K562 (cell line): ENCODE results near the gene TRIM62. TPM values are rescaled to one million over a fixed set of nuclear protein-coding genes. Genes with fewer than 3 reads are reported as not detected.

Experiments used
- ATAC-seq: fragments of 200-7000 bp; cut with Tn5 transposase; 3 replicates; pipeline ENCODE4 v1.9.1; 2020; ENCODE audit warnings: moderate library complexity
- BruUV-seq: library from RNA; stranded (reverse); fragments of 400-500 nt; replicated peaks from 2 replicates; lab custom pipeline; 2021; lab: Mats Ljungman, UMichigan
- CTCF ChIA-PET: fragments of 300-600 bp; formaldehyde crosslinking; extraction: SDS; loops from one replicate; lab custom pipeline; 2021; ENCODE audit warnings: low intra/inter-chr PET ratio; lab: Yijun Ruan, JAX
- POLR2A ChIA-PET: fragments of 300-600, 350-650 bp; sonication (Branson Sonifier 250); formaldehyde crosslinking; extraction: SDS; loops from one replicate; lab custom pipeline; 2021; ENCODE audit warnings: antibody characterized with exemption, inconsistent platforms; lab: Yijun Ruan, JAX
- DNase-seq, 4 experiments: peaks; one replicate each; pipeline versions ENCODE4 v3.0.0 to v3.0.0-alpha.2; 2011 to 2018; ENCODE audit warnings: low spot score in 3 of 4, mixed read lengths in 3 of 4; ENCODE audit errors: extremely low read depth in 1 of 4
- FAIRE-seq: peaks from 2 replicates; lab custom pipeline; 2011; peaks lifted over from hg19 to GRCh38; lab: Jason Lieb, UNC
- H2AFZ ChIP-seq: 2 replicates; pipeline ENCODE4 v1.6.0; 2011; ENCODE audit warnings: low read depth, low read length, control low read depth, inconsistent platforms
- H3K27ac ChIP-seq: fragments of 200-600 bp; 3 replicates; pipeline ENCODE4 v1.8.0; 2011; ENCODE audit warnings: low read depth, mild to moderate bottlenecking, control low read depth, inconsistent platforms, low read length, moderate library complexity, mixed read lengths; ENCODE audit errors: extremely low read depth
- H3K27me3 ChIP-seq, 2 experiments: fragments of 300-600 bp in 1 of 2; 2 replicates in 1 of 2; 3 replicates in 1 of 2; pipeline versions ENCODE4 v1.6.0 to v1.8.0; 2011; ENCODE audit warnings: inconsistent platforms in 2 of 2, low read length in 2 of 2, mild to moderate bottlenecking in 1 of 2, mixed read lengths in 1 of 2, moderate library complexity in 1 of 2; ENCODE audit not compliant: control insufficient read depth in 2 of 2, insufficient read depth in 2 of 2
- H3K36me3 ChIP-seq: fragments of 300-600 bp; 3 replicates; pipeline ENCODE4 v1.8.0; 2011; ENCODE audit warnings: mild to moderate bottlenecking, low read length, inconsistent platforms; ENCODE audit not compliant: control insufficient read depth, insufficient read depth
- H3K4me1 ChIP-seq, 2 experiments: fragments of 200-600 bp in 1 of 2; replicated peaks in 1 of 2; 2 replicates in 1 of 2; 3 replicates in 1 of 2; pipeline versions ENCODE4 v1.5.1 to v1.8.0; 2011; ENCODE audit warnings: inconsistent platforms in 2 of 2, low read length in 2 of 2, mild to moderate bottlenecking in 1 of 2, mixed read lengths in 1 of 2, moderate library complexity in 1 of 2; ENCODE audit not compliant: control insufficient read depth in 2 of 2, insufficient read depth in 2 of 2
- H3K4me2 ChIP-seq: 2 replicates; pipeline ENCODE4 v1.6.1; 2011; ENCODE audit warnings: low read length, control low read depth, inconsistent platforms, mixed read lengths; ENCODE audit not compliant: insufficient read depth
- H3K4me3 ChIP-seq: fragments of 200-600 bp; sonication (generic), shearing (Covaris generic); 2 replicates; pipeline ENCODE4 v1.5.1; 2016; ENCODE audit warnings: control low read depth, inconsistent platforms
- H3K79me2 ChIP-seq: fragments of 200-600 bp; 3 replicates; pipeline ENCODE4 v1.8.0; 2011; ENCODE audit warnings: low read length, inconsistent platforms; ENCODE audit not compliant: control insufficient read depth, insufficient read depth
- H3K9ac ChIP-seq, 2 experiments: 2 replicates each; pipeline versions ENCODE4 v1.6.0 to v1.6.1; 2011; ENCODE audit warnings: low read depth in 2 of 2, low read length in 2 of 2, control low read depth in 1 of 2, inconsistent platforms in 1 of 2, mild to moderate bottlenecking in 1 of 2, mixed read lengths in 1 of 2; ENCODE audit not compliant: insufficient read depth in 1 of 2
- H3K9me1 ChIP-seq: one replicate; pipeline ENCODE4 v1.6.0; 2011; ENCODE audit warnings: inconsistent platforms, mild to moderate bottlenecking, low read length, moderate library complexity; ENCODE audit not compliant: control insufficient read depth, insufficient read depth
- H3K9me3 ChIP-seq: replicated peaks from 2 replicates; pipeline ENCODE4 v1.5.1; 2011; ENCODE audit warnings: low read depth, low read length, inconsistent platforms; ENCODE audit not compliant: control insufficient read depth, insufficient read depth
- H4K20me1 ChIP-seq: replicated peaks from 2 replicates; pipeline ENCODE4 v1.6.1; 2011; ENCODE audit warnings: low read length, inconsistent platforms, mixed read lengths; ENCODE audit not compliant: control insufficient read depth, insufficient read depth
- ATF4 ChIP-seq: fragments of 450-650 bp; formaldehyde crosslinking; IDR thresholded peaks from 2 replicates; pipeline ENCODE4 v1.4.0; 2022; ENCODE audit warnings: mild to moderate bottlenecking, moderate library complexity
- ATF6 ChIP-seq: sonication (generic); formaldehyde crosslinking; IDR thresholded peaks from 2 replicates; pipeline ENCODE4 v1.4.0; 2020; ENCODE audit warnings: mild to moderate bottlenecking, missing genetic modification reagents
- BMI1 ChIP-seq: fragments of 150-350 bp; IDR thresholded peaks from 2 replicates; pipeline ENCODE4 v1.6.1; 2014; ENCODE audit warnings: low read length
- BRD4 ChIP-seq: fragments of 200-600 bp; sonication (generic); IDR thresholded peaks from 2 replicates; pipeline ENCODE4 v1.6.1; 2017; ENCODE audit warnings: inconsistent platforms
- BRF1 ChIP-seq: IDR thresholded peaks from 3 replicates; pipeline ENCODE4 v1.6.1; 2011; ENCODE audit warnings: borderline replicate concordance, mild to moderate bottlenecking; ENCODE audit not compliant: insufficient read length; ENCODE audit errors: extremely low read depth
- DMBX1 ChIP-seq: fragments of 250-450 bp; sonication (Bioruptor Pico); IDR thresholded peaks from 2 replicates; pipeline ENCODE4 v1.8.0; 2022; ENCODE audit warnings: inconsistent platforms, mild to moderate bottlenecking, moderate library complexity, borderline replicate concordance
- GATA2 ChIP-seq: sonication (generic); formaldehyde crosslinking; IDR thresholded peaks from 2 replicates; pipeline ENCODE4 v1.4.0; 2020; ENCODE audit warnings: mild to moderate bottlenecking, missing genetic modification reagents
- HCFC1 ChIP-seq: IDR thresholded peaks from 2 replicates; pipeline ENCODE4 v1.6.1; 2012; ENCODE audit warnings: low read depth, low read length, improper control_type of control experiment
- POLR3A ChIP-seq: IDR thresholded peaks from 2 replicates; pipeline ENCODE4 v1.6.1; 2011; ENCODE audit warnings: borderline replicate concordance, mild to moderate bottlenecking, moderate library complexity; ENCODE audit not compliant: insufficient read length, insufficient read depth; ENCODE audit errors: extremely low read depth
- SETDB1 ChIP-seq: IDR thresholded peaks from one replicate; pipeline ENCODE4 v1.6.1; 2012; ENCODE audit warnings: low read length, control low read depth, inconsistent platforms
- SP2 ChIP-seq: IDR thresholded peaks from 2 replicates; pipeline ENCODE4 v1.6.1; 2011; ENCODE audit warnings: mild to moderate bottlenecking, low read depth, low read length, moderate library complexity; ENCODE audit not compliant: poor library complexity, severe bottlenecking; ENCODE audit errors: extremely low read depth
- STAG1 ChIP-seq: sonication (generic); formaldehyde crosslinking; IDR thresholded peaks from 2 replicates; pipeline ENCODE4 v1.5.0; 2020; ENCODE audit warnings: missing genetic modification reagents, borderline replicate concordance
- ZNF347 ChIP-seq: fragments of 450-650 bp; formaldehyde crosslinking; IDR thresholded peaks from 2 replicates; pipeline ENCODE4 v1.4.0; 2020; ENCODE audit warnings: low read depth, mild to moderate bottlenecking, moderate library complexity
- WGBS: fragments of 100-300 bp; shearing (Covaris generic); methylation state at CpG from one replicate; pipeline ENCODE4 v1.1.6; 2016; ENCODE audit warnings: low coverage, mixed read lengths; ENCODE audit not compliant: insufficient coverage; ENCODE audit errors: missing lambda C conversion rate; 5-methylcytosine and 5-hydroxymethylcytosine counted together
- in situ Hi-C: fragments of 300-500 bp; cut with MboI; formaldehyde crosslinking; loops from 4 replicates; pipeline ENCODE4 v1.15.0; 2018; ENCODE audit warnings: inconsistent platforms, mixed read lengths
- intact Hi-C: fragments of 100-400 bp; cut with micrococcal nuclease; formaldehyde crosslinking; loops from 2 replicates; pipeline ENCODE4 v1.14.2; 2022
- polyA plus RNA-seq, 8 experiments: library from polyadenylated mRNA; depleted of rRNA in 4 of 8; stranded (reverse) in 5 of 8; unstranded in 3 of 8; fragments of >200 nt; fragmentation: Nextera tagmentation in 2 of 8; fragmentation: Illumina TruSeq in 1 of 8; extraction: Ambion mirVana in 2 of 8; extraction: Trizol in 1 of 8; gene quantifications; 2 replicates each; pipeline versions ENCODE4 v1.2.1 to v1.2.3, GENCODE V29; 2011 to 2014; ENCODE audit warnings: inconsistent platforms in 1 of 8, missing spikeins in 1 of 8
- total RNA-seq, 7 experiments: library from RNA; depleted of rRNA in 6 of 7; stranded (reverse); fragments of >200 nt in 6 of 7; fragmentation: Illumina TruSeq in 2 of 7; extraction: Trizol in 2 of 7; gene quantifications; 2 replicates each; pipeline versions ENCODE4 v1.2.1 to v1.2.3, GENCODE V29; 2011 to 2021; ENCODE audit warnings: low replicate concordance in 1 of 7
- TF ChIP-seq, protein P1 (sequence below): fragments of 450-650 bp; conservative IDR thresholded peaks from 2 replicates; pipeline ENCODE4 v1.6.1; 2016; ENCODE audit warnings: missing genetic modification characterization, low read depth, mild to moderate bottlenecking, control low read depth, missing compliant biosample characterization
- TF ChIP-seq, protein P2 (sequence below): sonication (generic); formaldehyde crosslinking; IDR thresholded peaks from 2 replicates; pipeline ENCODE4 v1.8.1; 2022; ENCODE audit warnings: missing genetic modification reagents

TRIM62 gene
- total and polyA plus RNA-seq, 9 of the 15 experiments (the other 6 are each of a cell fraction or from before 2014, with no cell fraction given): 0.18 to 2.3 (median 0.52) TPM

- TF ChIP-seq ATF4 (CRISPR knock-in tag) (no peak), SP2 (no peak), BMI1 (no peak), SETDB1 (no peak), ZNF347 (CRISPR knock-in tag) (no peak), GATA2 (CRISPR knock-in tag) (no peak), BRD4 (no peak)
- TF ChIP-seq, protein P1, sequence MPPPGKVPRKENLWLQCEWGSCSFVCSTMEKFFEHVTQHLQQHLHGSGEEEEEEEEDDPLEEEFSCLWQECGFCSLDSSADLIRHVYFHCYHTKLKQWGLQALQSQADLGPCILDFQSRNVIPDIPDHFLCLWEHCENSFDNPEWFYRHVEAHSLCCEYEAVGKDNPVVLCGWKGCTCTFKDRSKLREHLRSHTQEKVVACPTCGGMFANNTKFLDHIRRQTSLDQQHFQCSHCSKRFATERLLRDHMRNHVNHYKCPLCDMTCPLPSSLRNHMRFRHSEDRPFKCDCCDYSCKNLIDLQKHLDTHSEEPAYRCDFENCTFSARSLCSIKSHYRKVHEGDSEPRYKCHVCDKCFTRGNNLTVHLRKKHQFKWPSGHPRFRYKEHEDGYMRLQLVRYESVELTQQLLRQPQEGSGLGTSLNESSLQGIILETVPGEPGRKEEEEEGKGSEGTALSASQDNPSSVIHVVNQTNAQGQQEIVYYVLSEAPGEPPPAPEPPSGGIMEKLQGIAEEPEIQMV (tag): no peak
- TF ChIP-seq, all 486 proteins: peak for 0
Measured at GRCh38 chr1:33183306-33183705, 1.5 kb upstream of the TRIM62 start (continued).

DNA sequence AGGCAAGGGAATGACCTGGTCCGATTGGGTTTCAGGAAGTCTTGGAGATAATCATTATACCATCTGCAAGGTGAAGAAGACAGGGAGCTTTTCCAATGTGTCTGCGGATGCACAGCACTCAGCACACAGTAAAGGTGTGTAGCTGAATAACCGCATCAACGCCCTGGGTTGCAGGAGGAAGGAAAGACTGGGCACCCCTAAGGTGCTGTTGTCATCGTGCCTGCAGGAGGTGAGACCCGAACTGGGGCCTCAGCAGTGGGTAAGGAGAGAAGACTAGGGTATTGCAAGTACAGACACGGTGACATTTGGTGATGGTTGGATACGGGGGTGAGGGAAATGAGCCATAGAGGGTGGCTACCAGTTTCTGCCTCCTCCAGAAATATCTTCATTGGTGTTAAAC, 1.1 kb upstream of the TRIM62 start:
- H3K36me3 ChIP-seq: no peaks in the 10 kb centered on the region
- H3K27me3 ChIP-seq: peaks cover 10 to 17% of the 10 kb centered on the region in 2 experiments
- no peaks in the 10 kb centered on the region for H3K9me3 ChIP-seq
- no peak for ATAC-seq
- in situ Hi-C loops (no loop called here), intact Hi-C loops (no loop called here)
- peaks cover 19 to 24% of the 10 kb centered on the region in 2 experiments for H3K4me1 ChIP-seq
- no TSS peak for BruUV-seq
- no peak overlapping the region for H3K9ac ChIP-seq
- H4K20me1 ChIP-seq: peaks cover 5% of the 10 kb centered on the region; the same call in 1 of the 2 replicates
- H3K4me2 ChIP-seq: no peak overlapping the region
- no peaks in the 10 kb centered on the region for H3K79me2 ChIP-seq
- H3K9me1 ChIP-seq: peaks cover 5% of the 10 kb centered on the region
- H3K27ac ChIP-seq: no peak overlapping the region
- no peak overlapping the region for H2AFZ ChIP-seq
- ChIA-PET CTCF (no interaction called here), POLR2A (no interaction called here)
- no peak for DNase-seq
- no peak overlapping the region for H3K4me3 ChIP-seq
- WGBS: 1% methylated on average over 8 of the region's 8 CpGs
- no peak for FAIRE-seq
- TF ChIP-seq POLR3A: no peak
- no peak for TF ChIP-seq BRF1
- TF ChIP-seq STAG1 (CRISPR knock-in tag): no peak
- TF ChIP-seq, protein P2, sequence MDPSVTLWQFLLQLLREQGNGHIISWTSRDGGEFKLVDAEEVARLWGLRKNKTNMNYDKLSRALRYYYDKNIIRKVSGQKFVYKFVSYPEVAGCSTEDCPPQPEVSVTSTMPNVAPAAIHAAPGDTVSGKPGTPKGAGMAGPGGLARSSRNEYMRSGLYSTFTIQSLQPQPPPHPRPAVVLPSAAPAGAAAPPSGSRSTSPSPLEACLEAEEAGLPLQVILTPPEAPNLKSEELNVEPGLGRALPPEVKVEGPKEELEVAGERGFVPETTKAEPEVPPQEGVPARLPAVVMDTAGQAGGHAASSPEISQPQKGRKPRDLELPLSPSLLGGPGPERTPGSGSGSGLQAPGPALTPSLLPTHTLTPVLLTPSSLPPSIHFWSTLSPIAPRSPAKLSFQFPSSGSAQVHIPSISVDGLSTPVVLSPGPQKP (CRISPR knock-in tag): no peak
- no peak for TF ChIP-seq DMBX1 (CRISPR knock-in tag)
- no peak for TF ChIP-seq HCFC1
- no peak for TF ChIP-seq ATF6 (CRISPR knock-in tag)
